HEK293 (cell line): ENCODE data around the gene AKAP12.
"Not testable (repeated sequence)": the region's sequence is repeated elsewhere in the genome, so short reads cannot be mapped to it uniquely, and the experiment has no call there.

Source experiments
- CTCF ChIA-PET: fragments of 350-600 bp; formaldehyde crosslinking; extraction: SDS; loops from one replicate; lab custom pipeline; 2021; ENCODE audit warnings: antibody characterized with exemption; lab: Yijun Ruan, JAX
- POLR2A ChIA-PET: fragments of 300-600 bp; formaldehyde crosslinking; extraction: SDS; loops from one replicate; lab custom pipeline; 2020; ENCODE audit warnings: antibody characterized with exemption, inconsistent platforms; lab: Yijun Ruan, JAX
- H3K27ac ChIP-seq: fragments of 200-500 bp; sonication (Bioruptor generic); 2 replicates; pipeline ENCODE4 v1.5.1; 2014; ENCODE audit warnings: low read depth, low read length, control low read depth, inconsistent platforms; ENCODE audit errors: extremely low read depth
- H3K36me3 ChIP-seq, 2 experiments: fragments of 200-500 bp in 1 of 2; sonication (Bioruptor generic) in 1 of 2; 1 replicate in 1 of 2; 2 replicates in 1 of 2; pipeline ENCODE4 v1.5.1; 2014 to 2017; ENCODE audit warnings: inconsistent platforms in 2 of 2, low read length in 2 of 2; ENCODE audit not compliant: control insufficient read depth in 2 of 2, insufficient read depth in 1 of 2
- H3K4me1 ChIP-seq: fragments of 200-500 bp; sonication (Bioruptor generic); 2 replicates; pipeline ENCODE4 v1.5.1; 2014; ENCODE audit warnings: mild to moderate bottlenecking, low read length, inconsistent platforms; ENCODE audit not compliant: control insufficient read depth, insufficient read depth
- H3K4me3 ChIP-seq: 2 replicates; pipeline ENCODE4 v1.5.1; 2011; ENCODE audit warnings: low read depth, mild to moderate bottlenecking, control low read depth, low read length, moderate library complexity
- H3K9me3 ChIP-seq: fragments of 200-500 bp; sonication (Bioruptor generic); 2 replicates; pipeline ENCODE4 v1.5.1; 2014; ENCODE audit warnings: low read depth, low read length, inconsistent platforms; ENCODE audit not compliant: control insufficient read depth, insufficient read depth
- CTCF ChIP-seq: fragments of 450-650 bp; formaldehyde crosslinking; IDR thresholded peaks from 2 replicates; pipeline ENCODE4 v1.5.1; 2016; ENCODE audit warnings: missing biosample characterization, missing genetic modification characterization
- OSR2 ChIP-seq: fragments of 450-650 bp; formaldehyde crosslinking; IDR thresholded peaks from 2 replicates; pipeline ENCODE4 v1.5.1; 2016; ENCODE audit warnings: missing biosample characterization, missing genetic modification characterization
- PRDM6 ChIP-seq: fragments of 450-650 bp; formaldehyde crosslinking; IDR thresholded peaks from 2 replicates; pipeline ENCODE4 v1.5.1; 2017; ENCODE audit warnings: missing biosample characterization, missing genetic modification characterization
- SETDB1 ChIP-seq: IDR thresholded peaks from one replicate; pipeline ENCODE4 v1.6.1; 2017; ENCODE audit warnings: mild to moderate bottlenecking, low read length, moderate library complexity, mixed read lengths; ENCODE audit not compliant: insufficient read length
- YY1 ChIP-seq: fragments of 450-650 bp; formaldehyde crosslinking; IDR thresholded peaks from 2 replicates; pipeline ENCODE4 v1.5.1; 2018; ENCODE audit warnings: missing biosample characterization, missing genetic modification characterization
- ZFP37 ChIP-seq: fragments of 450-650 bp; formaldehyde crosslinking; IDR thresholded peaks from 2 replicates; pipeline ENCODE4 v1.5.1; 2016; ENCODE audit warnings: missing biosample characterization, missing genetic modification characterization
- ZNF138 ChIP-seq: fragments of 450-650 bp; formaldehyde crosslinking; IDR thresholded peaks from 2 replicates; pipeline ENCODE4 v1.5.1; 2016; ENCODE audit warnings: missing biosample characterization, missing genetic modification characterization, borderline replicate concordance
- ZNF266 ChIP-seq: fragments of 450-650 bp; formaldehyde crosslinking; IDR thresholded peaks from 2 replicates; pipeline ENCODE4 v1.5.1; 2016; ENCODE audit warnings: missing biosample characterization, missing genetic modification characterization, low read depth
- ZNF280D ChIP-seq: fragments of 450-650 bp; formaldehyde crosslinking; IDR thresholded peaks from 2 replicates; pipeline ENCODE4 v1.5.1; 2016; ENCODE audit warnings: missing biosample characterization, missing genetic modification characterization
- ZNF350 ChIP-seq: fragments of 450-650 bp; formaldehyde crosslinking; IDR thresholded peaks from 2 replicates; pipeline ENCODE4 v1.5.0; 2017; ENCODE audit warnings: missing biosample characterization, mild to moderate bottlenecking, missing genetic modification characterization
- ZNF610 ChIP-seq: fragments of 450-650 bp; formaldehyde crosslinking; IDR thresholded peaks from 2 replicates; pipeline ENCODE4 v1.5.1; 2016; ENCODE audit warnings: missing biosample characterization, missing genetic modification characterization, borderline replicate concordance

Gene AKAP12

GRCh38 chr6:151313066-151313491 lies 73.3 kb downstream of the AKAP12 start:
- CTCF ChIA-PET, result interaction anchor here (2.1 kb wide), 1 partner anchor 12 kb away, joined by 13 read pairs; no protein-coding TSS in a partner anchor
- H3K4me3 ChIP-seq, result no peak overlapping the region
- H3K27ac ChIP-seq, result no peak overlapping the region
- no peak for TF ChIP-seq YY1 (tag by site-specific recombination)
- no peaks in the 10 kb centered on the region for H3K4me1 ChIP-seq
- no peaks in the 10 kb centered on the region for H3K36me3 ChIP-seq
- H3K9me3 ChIP-seq, result no peaks in the 10 kb centered on the region
- POLR2A ChIA-PET, result no interaction called here

GRCh38 chr6:151315661-151316060 lies 75.9 kb downstream of the AKAP12 start:
- H3K27ac ChIP-seq, CTCF ChIA-PET, H3K4me3 ChIP-seq, H3K36me3 ChIP-seq, H3K4me1 ChIP-seq, POLR2A ChIA-PET, H3K9me3 ChIP-seq: not testable (repeated sequence)

- POLR2A ChIA-PET, result interaction anchor here (0.5 to 0.6 kb wide), 2 partner anchors 308 to 1015 kb away, joined by 3 read pairs; no protein-coding TSS in a partner anchor
- TF ChIP-seq ZNF280D (tag by site-specific recombination), result no peak
- peak; percentile 49; the same call in 1 of the 2 replicates for TF ChIP-seq PRDM6 (tag by site-specific recombination)
- TF ChIP-seq ZFP37, result no peak
- no peak for TF ChIP-seq ZNF350
- no peak for TF ChIP-seq ZNF610 (tag by site-specific recombination)
- TF ChIP-seq OSR2 (tag by site-specific recombination), result no peak
- no peak for TF ChIP-seq ZNF266 (tag by site-specific recombination)
- no peak for TF ChIP-seq ZNF138
- TF ChIP-seq, all 188 proteins: peak for 1
- H3K9me3 ChIP-seq, result no peaks in the 10 kb centered on the region
- CTCF ChIA-PET, result interaction anchor here (0.6 to 3.4 kb wide), 8 partner anchors 9 to 429 kb away, joined by 3 to 16 read pairs (median 4); no protein-coding TSS in a partner anchor
- H3K4me3 ChIP-seq, result no peak overlapping the region
- no peak overlapping the region for H3K27ac ChIP-seq
- H3K4me1 ChIP-seq, result no peaks in the 10 kb centered on the region
- H3K36me3 ChIP-seq, result no peaks in the 10 kb centered on the region
Measured at GRCh38 chr6:151317103-151317994, 77.6 kb downstream of the AKAP12 start.

- Histone ChIP-seq H3K9me3 (no peaks in the 10 kb centered on the region), H3K4me3 (no peak overlapping the region), H3K4me1 (no peaks in the 10 kb centered on the region), H3K36me3 (no peaks in the 10 kb centered on the region), H3K27ac (no peak overlapping the region)
- TF ChIP-seq OSR2 (tag by site-specific recombination) (no peak), SETDB1 (peak; percentile 56), CTCF (tag by site-specific recombination) (no peak)
- ChIA-PET POLR2A (interaction anchor here (0.6 kb wide), 1 partner anchor 1015 kb away, joined by 3 read pairs; no protein-coding TSS in a partner anchor), CTCF (interaction anchor here (0.6 to 3.4 kb wide), 6 partner anchors 8 to 430 kb away, joined by 3 to 16 read pairs (median 5); no protein-coding TSS in a partner anchor)
Measured at GRCh38 chr6:151317995-151318365, 78.2 kb downstream of the AKAP12 start.
